ENCODE data around the gene GHR.
"Not testable (repeated sequence)": the region's sequence is repeated elsewhere in the genome, so short reads cannot be mapped to it uniquely, and the experiment has no call there.

DNA sequence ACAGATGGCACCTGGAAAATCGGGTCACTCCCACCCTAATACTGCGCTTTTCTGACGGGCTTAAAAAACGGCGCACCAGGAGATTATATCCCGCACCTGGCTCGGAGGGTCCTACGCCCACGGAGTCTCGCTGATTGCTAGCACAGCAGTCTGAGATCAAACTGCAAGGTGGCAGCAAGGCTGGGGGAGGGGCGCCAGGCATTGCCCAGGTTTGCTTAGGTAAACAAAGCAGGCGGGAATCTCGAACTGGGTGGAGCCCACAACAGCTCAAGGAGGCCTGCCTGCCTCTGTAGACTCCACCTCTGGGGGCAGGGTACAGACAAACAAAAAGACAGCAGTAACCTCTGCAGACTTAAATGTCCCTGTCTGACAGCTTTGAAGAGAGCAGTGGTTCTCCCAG, 236.6 kb downstream of the GHR start:
- TF ChIP-seq, protein P1, sequence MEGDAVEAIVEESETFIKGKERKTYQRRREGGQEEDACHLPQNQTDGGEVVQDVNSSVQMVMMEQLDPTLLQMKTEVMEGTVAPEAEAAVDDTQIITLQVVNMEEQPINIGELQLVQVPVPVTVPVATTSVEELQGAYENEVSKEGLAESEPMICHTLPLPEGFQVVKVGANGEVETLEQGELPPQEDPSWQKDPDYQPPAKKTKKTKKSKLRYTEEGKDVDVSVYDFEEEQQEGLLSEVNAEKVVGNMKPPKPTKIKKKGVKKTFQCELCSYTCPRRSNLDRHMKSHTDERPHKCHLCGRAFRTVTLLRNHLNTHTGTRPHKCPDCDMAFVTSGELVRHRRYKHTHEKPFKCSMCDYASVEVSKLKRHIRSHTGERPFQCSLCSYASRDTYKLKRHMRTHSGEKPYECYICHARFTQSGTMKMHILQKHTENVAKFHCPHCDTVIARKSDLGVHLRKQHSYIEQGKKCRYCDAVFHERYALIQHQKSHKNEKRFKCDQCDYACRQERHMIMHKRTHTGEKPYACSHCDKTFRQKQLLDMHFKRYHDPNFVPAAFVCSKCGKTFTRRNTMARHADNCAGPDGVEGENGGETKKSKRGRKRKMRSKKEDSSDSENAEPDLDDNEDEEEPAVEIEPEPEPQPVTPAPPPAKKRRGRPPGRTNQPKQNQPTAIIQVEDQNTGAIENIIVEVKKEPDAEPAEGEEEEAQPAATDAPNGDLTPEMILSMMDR (IDR thresholded peaks at IDR 0.05) = not testable (repeated sequence)
- TF ChIP-seq POLR2A (IDR thresholded peaks at IDR 0.05) = not testable (repeated sequence)
